Hair follicle dermal papilla cell (primary cell): ENCODE measurements around the gene COPS6. TPM values are rescaled to one million over a fixed set of nuclear protein-coding genes. Genes with fewer than 3 reads are reported as not detected.

ENCODE experiments used
- small RNA-seq: library from RNA; depleted of rRNA; stranded (forward); fragments of <200 nt; gene quantifications from one replicate; pipeline ENCODE3, GENCODE V24; 2012
- total RNA-seq: library from RNA; depleted of rRNA; stranded (reverse); fragments of >200 nt; gene quantifications from 2 replicates; pipeline ENCODE4 v1.2.3, GENCODE V29; 2012

Gene COPS6
- total RNA-seq: 32.3 and 42.3 TPM in 2 replicates

DNA sequence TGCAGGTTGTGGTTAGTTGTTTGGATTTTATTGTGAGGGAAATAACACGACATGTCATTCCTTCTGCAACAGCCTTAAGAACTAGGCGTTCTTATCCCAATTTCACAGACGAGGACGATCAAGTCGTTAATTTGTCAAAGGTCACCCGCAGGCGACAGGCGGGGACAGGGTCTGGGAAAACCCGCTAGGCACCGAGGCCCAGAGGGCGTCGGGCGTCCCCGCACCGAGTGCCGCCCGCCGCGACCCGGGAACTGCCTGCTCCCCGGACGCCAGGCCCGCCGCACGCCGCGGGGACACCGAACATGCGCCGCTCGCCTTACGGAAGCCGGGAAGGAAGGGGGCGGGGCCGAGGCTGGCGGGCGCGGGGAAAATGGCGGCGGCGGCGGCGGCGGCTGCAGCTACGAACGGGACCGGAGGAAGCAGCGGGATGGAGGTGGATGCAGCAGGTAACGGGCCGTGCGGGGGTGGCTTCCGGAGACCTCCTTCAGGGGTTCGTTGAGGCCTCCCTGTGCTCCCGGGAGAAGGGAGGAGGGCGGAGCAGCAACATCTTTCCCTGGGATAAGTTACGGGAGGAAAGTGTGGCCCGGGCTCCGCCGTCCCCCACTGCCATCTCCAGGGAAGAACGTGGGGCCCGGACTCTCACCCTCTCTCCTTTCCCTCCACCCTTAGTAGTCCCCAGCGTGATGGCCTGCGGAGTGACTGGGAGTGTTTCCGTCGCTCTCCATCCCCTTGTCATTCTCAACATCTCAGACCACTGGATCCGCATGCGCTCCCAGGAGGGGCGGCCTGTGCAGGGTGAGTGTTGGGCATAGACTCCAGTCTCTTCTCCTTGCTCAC, at the start of gene COPS6:
Gene COPS6 (plus strand): TSS at position 349 of the 837 bp plus-strand sequence. CDS start 22 bp downstream, at position 371.

GRCh38 chr7:100049441-100050291, 39.1 kb upstream of the COPS6 start, which contains the start of gene ZSCAN21:
ZSCAN21 (plus strand) TSS chr7:100049774; CDS start chr7:100057007, 7,233 bp downstream.

DNA sequence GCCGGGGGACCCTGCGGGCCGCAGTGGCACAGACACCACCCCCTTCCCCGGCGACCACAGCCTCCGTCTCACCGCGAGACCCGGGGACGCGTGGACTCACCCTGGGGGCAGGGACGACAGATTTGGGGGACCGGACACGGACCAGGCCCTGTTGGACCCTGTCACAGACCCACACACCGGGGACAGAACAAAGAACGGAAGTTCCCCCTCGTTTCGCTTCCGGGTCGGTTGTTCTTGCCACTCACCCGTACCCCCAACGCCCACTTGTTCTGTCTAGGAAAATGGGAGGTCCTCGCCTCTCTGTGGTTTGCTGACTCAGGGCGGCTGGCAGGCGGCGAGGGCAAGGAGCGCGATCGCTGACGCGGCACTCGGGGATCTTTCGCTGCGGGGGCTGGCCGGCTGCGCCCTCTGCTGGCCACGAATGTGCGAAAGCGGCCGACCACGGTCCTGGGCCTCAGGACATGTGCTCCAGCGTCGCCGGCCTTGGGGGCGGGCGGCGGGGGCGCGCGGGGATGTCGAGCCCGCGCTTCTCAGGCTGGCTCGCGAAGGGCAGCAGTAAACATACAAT, 7.2 kb upstream of the COPS6 start, which contains the start of gene ZNF3:
Gene ZNF3 (minus strand): TSS at position 189 of the 568 bp plus-strand sequence. CDS start 4,366 bp downstream, outside the sequence.

DNA sequence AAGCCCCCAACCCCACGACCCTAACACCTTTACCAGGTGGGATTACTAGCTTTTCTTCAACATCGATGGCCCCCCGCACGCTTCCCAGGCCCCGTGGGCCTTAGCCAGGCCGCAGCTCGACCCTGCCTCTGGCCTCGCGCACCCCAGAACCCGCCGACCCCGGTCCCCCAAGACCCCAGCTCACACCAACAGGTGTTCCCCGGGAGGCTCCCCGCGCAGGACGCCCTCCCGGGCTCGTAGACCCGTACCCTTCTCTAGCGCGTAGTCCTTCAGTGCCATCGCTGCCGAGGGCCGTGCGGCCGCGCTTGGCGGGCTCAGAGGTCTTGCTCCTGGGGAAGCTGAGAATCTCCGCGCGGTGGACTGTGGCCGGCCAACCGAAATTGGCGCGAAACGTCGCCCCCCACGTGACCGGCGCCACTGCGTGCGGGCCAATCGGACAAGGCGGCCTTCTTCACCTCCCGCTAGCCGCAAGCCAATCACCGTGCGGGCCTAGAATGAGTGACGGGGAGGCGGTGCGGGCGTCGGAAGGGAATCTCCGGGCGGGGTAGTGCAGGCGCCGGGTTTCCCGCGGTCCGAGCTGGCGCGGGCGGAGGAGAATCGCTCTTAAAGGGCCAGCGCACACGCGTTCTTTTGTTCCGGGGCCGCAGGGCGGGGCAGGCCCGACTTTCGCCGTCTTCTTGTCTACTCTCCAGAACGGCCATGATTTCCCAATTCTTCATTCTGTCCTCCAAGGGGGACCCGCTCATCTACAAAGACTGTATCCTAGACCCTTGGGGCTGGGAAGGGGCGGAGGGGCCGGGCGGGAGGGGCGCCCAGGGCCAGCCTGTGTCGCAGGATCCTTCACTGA, 12.5 kb downstream of the COPS6 start, which contains the start of the genes AP4M1 and MCM7:
Gene AP4M1 (plus strand): TSS at position 628 of the 847 bp plus-strand sequence. CDS start 72 bp downstream, at position 700.
Gene MCM7 (minus strand): TSS at position 382 of the 847 bp plus-strand sequence. CDS start 103 bp downstream, at position 279.

DNA sequence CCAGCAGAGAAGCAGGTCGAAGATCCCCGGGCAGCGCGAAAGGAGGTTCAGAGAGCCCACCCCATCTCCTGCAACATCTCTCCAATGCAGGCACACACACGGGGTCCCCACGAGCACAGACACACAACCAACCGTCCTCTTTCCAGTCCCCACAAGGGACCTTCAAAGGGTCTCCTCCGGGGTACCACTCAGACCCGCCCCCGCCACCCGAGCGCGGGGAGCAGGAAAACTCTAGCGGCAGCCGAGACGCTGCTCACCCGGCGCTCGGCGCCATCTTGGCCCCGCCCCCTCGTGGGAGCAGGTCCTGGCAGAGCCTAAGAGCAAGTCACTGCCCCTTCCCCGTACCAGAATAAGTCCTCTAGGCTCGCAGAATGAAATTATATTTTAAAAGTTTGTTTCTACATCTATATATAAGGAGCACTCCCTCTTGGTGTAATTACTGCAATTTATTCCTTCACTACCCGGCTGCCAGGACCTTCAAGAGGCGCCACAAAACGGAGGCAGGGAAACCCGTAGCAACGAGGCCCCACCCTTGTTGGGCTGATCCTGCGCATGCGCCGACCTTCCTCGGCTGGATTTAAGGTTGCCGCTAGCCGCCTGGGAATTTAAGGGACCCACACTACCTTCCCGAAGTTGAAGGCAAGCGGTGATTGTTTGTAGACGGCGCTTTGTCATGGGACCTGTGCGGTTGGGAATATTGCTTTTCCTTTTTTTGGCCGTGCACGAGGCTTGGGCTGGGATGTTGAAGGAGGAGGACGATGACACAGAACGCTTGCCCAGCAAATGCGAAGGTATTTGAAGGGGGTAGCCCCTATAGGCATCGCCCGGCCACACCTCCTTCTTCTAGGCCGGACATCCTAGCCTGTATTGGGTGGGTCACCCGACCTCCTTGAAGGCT, 30.6 kb downstream of the COPS6 start, which contains the start of the genes CNPY4 and TAF6:
Gene CNPY4 (plus strand): TSS at position 563 of the 898 bp plus-strand sequence. CDS start 111 bp downstream, at position 674.
Gene TAF6 (minus strand): TSS at position 287 of the 898 bp plus-strand sequence. CDS start 5,149 bp downstream, outside the sequence.

GRCh38 chr7:100126931-100127865, 38.4 kb downstream of the COPS6 start, which contains the start of gene MBLAC1:
MBLAC1 (plus strand) TSS chr7:100126967; CDS start chr7:100127396, 429 bp downstream.

Small RNA genes lying within 50 kb of the gene (small RNA-seq; reads per million reads assigned to genes)
- gene MIR106B (5,402 reads per million, percentile 100 among the genes with 10 or more reads in this experiment), gene MIR25 (4,467 reads per million, percentile 100 among the genes with 10 or more reads in this experiment), gene MIR93 (5,333 reads per million, percentile 100 among the genes with 10 or more reads in this experiment)

Other genes starting within 250 kb of the COPS6 start
- 0.32 TPM in 1 of 2 replicates, not detected in the other for gene OR2AE1, start 211.9 kb upstream of the COPS6 start, total RNA-seq
- gene TRIM4, start 169.4 kb upstream of the COPS6 start, total RNA-seq: 25.2 and 29.0 TPM in 2 replicates
- not detected in 2 replicates for gene GJC3, start 159.3 kb upstream of the COPS6 start, total RNA-seq
- gene AZGP1, start 112.9 kb upstream of the COPS6 start, total RNA-seq: 0.12 TPM in 1 of 2 replicates, not detected in the other
- gene ZKSCAN1, start 73.4 kb upstream of the COPS6 start, total RNA-seq: 42.1 and 62.0 TPM in 2 replicates
- gene ZSCAN21, start 39.2 kb upstream of the COPS6 start, total RNA-seq: 10.9 and 17.4 TPM in 2 replicates
- gene ZNF3, start 7.2 kb upstream of the COPS6 start, total RNA-seq: 23.3 and 31.5 TPM in 2 replicates
- 12.5 and 12.8 TPM in 2 replicates for gene MCM7, start 12.4 kb downstream of the COPS6 start, total RNA-seq
- 15.7 and 23.4 TPM in 2 replicates for gene AP4M1, start 12.7 kb downstream of the COPS6 start, total RNA-seq
- 39.9 and 40.7 TPM in 2 replicates for gene TAF6, start 30.4 kb downstream of the COPS6 start, total RNA-seq
- gene CNPY4, start 30.7 kb downstream of the COPS6 start, total RNA-seq: 29.4 and 31.0 TPM in 2 replicates
- gene MBLAC1, start 38.0 kb downstream of the COPS6 start, total RNA-seq: 1.8 and 2.9 TPM in 2 replicates
- gene LAMTOR4, start 59.9 kb downstream of the COPS6 start, total RNA-seq: 54.8 and 60.7 TPM in 2 replicates
- 10.3 and 14.3 TPM in 2 replicates for gene TRAPPC14, start 69.8 kb downstream of the COPS6 start, total RNA-seq
- 3.6 and 4.9 TPM in 2 replicates for gene GAL3ST4, start 79.6 kb downstream of the COPS6 start, total RNA-seq
- 0.73 and 1.6 TPM in 2 replicates for gene GPC2, start 88.4 kb downstream of the COPS6 start, total RNA-seq
- gene STAG3, start 88.9 kb downstream of the COPS6 start, total RNA-seq: 0.12 and 0.32 TPM in 2 replicates
- gene PVRIG, start 131.0 kb downstream of the COPS6 start, total RNA-seq: not detected in 2 replicates
- not detected in 2 replicates for gene SPDYE3, start 218.7 kb downstream of the COPS6 start, total RNA-seq